Fibroblast of lung (primary cell): ENCODE results near the gene JAKMIP1. TPM values are rescaled to one million over a fixed set of nuclear protein-coding genes. Genes with fewer than 3 reads are reported as not detected.
A peak's percentile ranks its signal among the peaks of the same experiment; 100 is the strongest.

Source experiments
- DNase-seq, 2 donors: peaks; one replicate each; pipeline versions ENCODE4 v3.0.0 to v3.0.0-alpha.2; 2010; ENCODE audit warnings: low read depth in 2 of 2
- H2AFZ ChIP-seq: 2 replicates; pipeline ENCODE4 v1.5.1; 2012; ENCODE audit warnings: low read length, control low read depth, inconsistent platforms
- H3K27ac ChIP-seq: 2 replicates; pipeline ENCODE4 v1.5.1; 2011; ENCODE audit warnings: low read length, control low read depth; ENCODE audit not compliant: insufficient read depth
- H3K27me3 ChIP-seq: 2 replicates; pipeline ENCODE4 v1.5.1; 2011; ENCODE audit warnings: mild to moderate bottlenecking, low read length; ENCODE audit not compliant: control insufficient read depth, insufficient read depth
- H3K36me3 ChIP-seq: 2 replicates; pipeline ENCODE4 v1.5.1; 2011; ENCODE audit warnings: low read length; ENCODE audit not compliant: control insufficient read depth, insufficient read depth
- H3K4me1 ChIP-seq: 2 replicates; pipeline ENCODE4 v1.5.1; 2011; ENCODE audit warnings: low read length; ENCODE audit not compliant: control insufficient read depth, insufficient read depth; ENCODE audit errors: extremely low read depth
- H3K4me2 ChIP-seq: 2 replicates; pipeline ENCODE4 v1.5.1; 2011; ENCODE audit warnings: low read length, control low read depth; ENCODE audit not compliant: insufficient read depth; ENCODE audit errors: extremely low read depth
- H3K4me3 ChIP-seq, 4 experiments: fragments of 200-600 bp in 1 of 4; sonication (generic) in 1 of 4; replicated peaks in 1 of 4; 2 replicates each; pipeline ENCODE4 v1.5.1; 2011 to 2016; ENCODE audit warnings: low read length in 4 of 4, low read depth in 3 of 4, mild to moderate bottlenecking in 3 of 4, control low read depth in 2 of 4, inconsistent platforms in 1 of 4, mixed read lengths in 1 of 4; ENCODE audit not compliant: insufficient read depth in 1 of 4; ENCODE audit errors: control extremely low read depth in 1 of 4
- H3K79me2 ChIP-seq: 2 replicates; pipeline ENCODE4 v1.5.1; 2012; ENCODE audit warnings: mild to moderate bottlenecking, low read length, inconsistent platforms; ENCODE audit not compliant: control insufficient read depth, insufficient read depth
- H3K9ac ChIP-seq: 2 replicates; pipeline ENCODE4 v1.5.1; 2011; ENCODE audit warnings: mild to moderate bottlenecking, low read length, control low read depth; ENCODE audit not compliant: insufficient read depth
- H3K9me3 ChIP-seq: 2 replicates; pipeline ENCODE4 v1.5.1; 2012; ENCODE audit warnings: low read depth, low read length; ENCODE audit not compliant: control insufficient read depth, insufficient read depth
- H4K20me1 ChIP-seq: 2 replicates; pipeline ENCODE4 v1.5.1; 2011; ENCODE audit warnings: low read length; ENCODE audit not compliant: control insufficient read depth, insufficient read depth; ENCODE audit errors: extremely low read depth
- CTCF ChIP-seq, 2 donors: IDR thresholded peaks in 1 of 2; conservative IDR thresholded peaks in 1 of 2; 1 replicate in 1 of 2; 2 replicates in 1 of 2; pipeline ENCODE4 v1.5.1; 2011 to 2012; ENCODE audit warnings: low read length in 2 of 2, control low read depth in 1 of 2, inconsistent platforms in 1 of 2, low read depth in 1 of 2, mild to moderate bottlenecking in 1 of 2
- EZH2 ChIP-seq: IDR thresholded peaks from 2 replicates; pipeline ENCODE4 v1.5.1; 2012; ENCODE audit warnings: low read length, control low read depth, mild to moderate bottlenecking; ENCODE audit errors: missing control alignments
- polyA plus RNA-seq, 2 donors: library from polyadenylated mRNA; depleted of rRNA in 1 of 2; stranded (reverse) in 1 of 2; unstranded in 1 of 2; fragments of >200 nt; gene quantifications; 2 replicates each; pipeline ENCODE4 v1.2.1, GENCODE V29; 2011 to 2012; ENCODE audit warnings: missing spikeins in 1 of 2
- total RNA-seq: library from RNA; depleted of rRNA; stranded (reverse); fragments of >200 nt; gene quantifications from 2 replicates; pipeline ENCODE4 v1.2.1, GENCODE V29; 2014

Gene JAKMIP1
- total and polyA plus RNA-seq, 2 donors (not counting 1 experiment from before 2014, with no cell fraction given): not detected

DNA sequence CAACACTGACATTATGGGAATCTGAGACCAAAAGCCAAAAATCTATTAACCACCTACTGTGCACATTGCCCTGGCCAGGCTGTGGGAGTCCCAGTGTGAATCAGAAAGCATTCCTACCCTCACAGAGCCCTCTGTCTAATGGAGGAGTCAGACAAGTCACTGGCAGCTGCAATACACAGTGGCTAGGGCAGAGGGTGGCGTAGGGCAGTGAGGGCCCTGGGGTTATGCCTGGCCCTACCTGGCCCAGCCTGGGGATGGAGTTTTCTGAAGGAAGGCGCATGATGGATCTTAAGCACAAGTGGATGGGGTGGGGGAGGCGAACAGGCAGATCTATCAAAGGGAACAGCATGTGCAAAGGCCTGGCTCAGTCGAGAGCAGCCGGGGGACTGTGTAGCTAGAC is 10.8 kb downstream of the JAKMIP1 start:
- Histone ChIP-seq H3K4me1 (no peaks in the 10 kb centered on the region), H3K36me3 (no peaks in the 10 kb centered on the region), H4K20me1 (no peaks in the 10 kb centered on the region), H3K4me2 (no peak overlapping the region), H3K27me3 (no peaks in the 10 kb centered on the region), H3K4me3 (no peak overlapping the region), H2AFZ (no peak overlapping the region), H3K9ac (no peak overlapping the region), H3K27ac (no peak overlapping the region), H3K79me2 (no peaks in the 10 kb centered on the region), H3K9me3 (no peaks in the 10 kb centered on the region)
- no peak for DNase-seq
- no peak for TF ChIP-seq CTCF (conservative IDR thresholded peaks at IDR 0.05 in 1 of 2, IDR thresholded peaks at IDR 0.05 in 1 of 2; ENCODE audit: low read depth in 1 of 2, low read length in 2 of 2)
- TF ChIP-seq EZH2: no peak

DNA sequence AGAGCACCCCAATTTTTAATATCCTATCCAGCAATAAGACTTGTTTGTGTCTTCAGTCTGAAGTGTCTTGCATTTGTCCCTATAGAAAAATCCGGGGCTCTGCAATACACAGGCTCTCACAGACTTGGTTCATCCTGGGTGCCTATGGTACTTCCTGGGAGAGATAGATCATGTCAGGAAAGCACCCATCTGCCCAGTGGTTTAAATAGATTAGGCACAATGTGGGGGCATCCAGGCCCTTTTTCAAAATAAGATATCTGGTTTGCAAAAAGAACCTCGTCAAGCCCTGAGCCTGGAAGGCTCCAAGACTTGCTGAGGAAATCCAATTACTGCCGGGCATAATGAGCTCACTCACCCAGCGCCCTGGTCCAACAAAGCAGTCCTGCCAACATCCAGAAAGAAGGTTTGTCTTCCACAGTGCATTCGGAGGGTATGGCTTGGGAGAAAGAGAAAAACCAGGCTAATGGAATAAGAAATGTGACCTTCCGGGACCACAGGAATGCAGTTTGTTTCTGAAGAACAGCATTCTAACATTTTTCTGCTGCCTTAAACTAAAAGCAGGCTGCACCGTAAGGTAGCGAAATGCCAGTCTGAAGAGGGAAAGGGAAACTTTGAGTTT is 11.6 kb downstream of the JAKMIP1 start:
- no peaks in the 10 kb centered on the region for H3K9me3 ChIP-seq

DNA sequence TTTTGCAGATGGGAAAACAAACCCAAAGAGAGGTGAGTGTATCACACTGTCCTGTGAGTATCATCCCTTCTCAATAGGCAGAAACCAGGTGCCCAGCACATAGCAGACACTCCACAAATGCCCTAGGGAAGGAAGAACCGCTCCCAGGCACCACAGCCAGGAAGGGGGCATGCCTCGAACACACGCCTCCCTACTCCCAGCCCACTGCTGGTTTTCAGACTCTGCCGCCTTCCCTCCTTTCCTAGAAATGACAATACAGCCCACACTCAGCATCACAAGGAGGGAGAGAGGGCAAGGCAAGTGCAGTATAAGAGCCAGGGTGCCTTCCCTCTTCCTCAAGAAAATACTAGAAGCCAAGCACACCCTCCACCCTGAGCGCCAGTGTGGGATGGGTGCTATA is 16.2 kb downstream of the JAKMIP1 start:
- no peaks in the 10 kb centered on the region for H4K20me1 ChIP-seq
- H2AFZ ChIP-seq: no peak overlapping the region
- no peak for DNase-seq
- H3K27me3 ChIP-seq: no peaks in the 10 kb centered on the region
- H3K9ac ChIP-seq: no peak overlapping the region
- H3K4me3 ChIP-seq: no peak overlapping the region
- no peak overlapping the region for H3K27ac ChIP-seq
- H3K36me3 ChIP-seq: no peaks in the 10 kb centered on the region
- TF ChIP-seq CTCF (conservative IDR thresholded peaks at IDR 0.05 in 1 of 2, IDR thresholded peaks at IDR 0.05 in 1 of 2; ENCODE audit: low read depth in 1 of 2, low read length in 2 of 2): no peak
- no peak for TF ChIP-seq EZH2
- H3K4me2 ChIP-seq: no peak overlapping the region
- H3K9me3 ChIP-seq: no peaks in the 10 kb centered on the region
- H3K79me2 ChIP-seq: no peaks in the 10 kb centered on the region
- no peaks in the 10 kb centered on the region for H3K4me1 ChIP-seq

More for the DNA sequence above, 11.6 kb downstream of the JAKMIP1 start:
- no peaks in the 10 kb centered on the region for H4K20me1 ChIP-seq
- H3K9ac ChIP-seq: no peak overlapping the region
- no peaks in the 10 kb centered on the region for H3K36me3 ChIP-seq
- no peaks in the 10 kb centered on the region for H3K27me3 ChIP-seq
- H3K4me1 ChIP-seq: no peaks in the 10 kb centered on the region
- peak in 1 of 2 donors; percentile 59 for DNase-seq
- H3K4me2 ChIP-seq: no peak overlapping the region
- no peak overlapping the region for H3K4me3 ChIP-seq
- no peak overlapping the region for H2AFZ ChIP-seq
- TF ChIP-seq CTCF (conservative IDR thresholded peaks at IDR 0.05 in 1 of 2, IDR thresholded peaks at IDR 0.05 in 1 of 2; ENCODE audit: low read depth in 1 of 2, low read length in 2 of 2): no peak
- TF ChIP-seq EZH2: no peak
- no peak overlapping the region for H3K27ac ChIP-seq
- no peaks in the 10 kb centered on the region for H3K79me2 ChIP-seq
